ENCODE results near the gene KRTCAP2. TPM values are rescaled to one million over a fixed set of nuclear protein-coding genes. Genes with fewer than 3 reads are reported as not detected.

KRTCAP2 gene
- polyA plus RNA-seq, 3 donors: 157 to 256 (median 247) TPM

DNA sequence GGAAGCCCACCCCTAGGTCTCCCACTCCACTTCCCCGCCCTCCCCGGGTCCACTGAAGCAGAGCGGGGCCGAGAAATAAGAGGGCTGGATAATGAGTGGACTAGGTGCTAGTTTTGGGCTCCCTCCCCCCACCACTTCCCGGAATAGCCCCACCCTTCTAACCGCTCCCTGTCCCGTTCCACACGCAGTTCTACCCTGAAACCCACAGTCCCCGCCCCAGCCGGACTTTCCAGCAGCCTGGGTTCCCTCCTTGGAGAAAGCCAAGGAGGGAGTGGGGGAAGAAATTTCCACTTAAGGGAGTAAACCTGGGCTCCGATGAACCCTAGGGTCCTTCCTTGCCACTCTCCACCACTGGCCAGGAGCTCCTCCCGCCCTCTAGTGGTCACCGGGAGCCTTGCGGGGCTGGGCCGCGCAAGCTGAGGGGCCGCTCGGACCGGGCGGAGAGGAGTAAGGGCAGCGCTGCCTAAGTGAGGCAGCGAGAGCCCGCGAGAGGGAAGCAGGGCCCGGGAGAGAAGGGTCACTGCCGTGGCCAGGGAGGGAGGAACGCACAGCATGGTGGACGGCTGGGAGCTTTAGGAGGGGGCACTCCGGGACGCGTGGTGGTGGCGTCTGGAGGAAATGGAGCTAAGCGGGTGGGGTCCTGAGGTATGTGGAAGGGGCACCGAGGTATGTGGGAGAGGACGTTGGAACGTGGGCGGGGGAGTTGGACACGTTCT, 20.3 kb upstream of the KRTCAP2 start:
- Histone ChIP-seq H3K27me3 (ENCODE audit: control insufficient read depth in 2 of 2, insufficient read depth in 2 of 2, low read length in 2 of 2) (peaks cover 4 to 18% of the 10 kb centered on the region in 2 donors), H3K9me3 (replicated peaks in 1 of 2; ENCODE audit: control insufficient read depth in 1 of 2, insufficient read depth in 1 of 2, low read length in 2 of 2) (no peaks in the 10 kb centered on the region), H4K20me1 (ENCODE audit: insufficient read depth, low read length) (no peaks in the 10 kb centered on the region), H3K27ac (ENCODE audit: low read depth in 1 of 2, low read length in 2 of 2) (peak overlapping the region in 1 of 2 donors; percentile 2), H3K4me2 (replicated peaks; ENCODE audit: extremely low read depth, low read length, poor library complexity, severe bottlenecking) (peak overlapping the region; percentile 81), H3K4me3 (replicated peaks in 1 of 3; ENCODE audit: low read depth in 2 of 3, low read length in 3 of 3) (peak overlapping the region; percentile 26 to 72 (median 27)), H3K79me2 (ENCODE audit: insufficient read depth, low read length) (no peaks in the 10 kb centered on the region), H3K4me1 (ENCODE audit: control insufficient read depth in 1 of 2, insufficient read depth in 2 of 2, low read length in 2 of 2) (peaks cover 27 to 35% of the 10 kb centered on the region in 2 donors), H3K9ac (ENCODE audit: insufficient read depth, low read length, poor library complexity, severe bottlenecking) (peak overlapping the region; percentile 48), H2AFZ (ENCODE audit: insufficient read depth, low read depth, low read length, poor library complexity, severe bottlenecking) (peak overlapping the region; percentile 79), H3K36me3 (replicated peaks in 1 of 2; ENCODE audit: control insufficient read depth in 1 of 2, insufficient read depth in 2 of 2, low read length in 2 of 2) (no peaks in the 10 kb centered on the region)
- TF ChIP-seq, protein P1, sequence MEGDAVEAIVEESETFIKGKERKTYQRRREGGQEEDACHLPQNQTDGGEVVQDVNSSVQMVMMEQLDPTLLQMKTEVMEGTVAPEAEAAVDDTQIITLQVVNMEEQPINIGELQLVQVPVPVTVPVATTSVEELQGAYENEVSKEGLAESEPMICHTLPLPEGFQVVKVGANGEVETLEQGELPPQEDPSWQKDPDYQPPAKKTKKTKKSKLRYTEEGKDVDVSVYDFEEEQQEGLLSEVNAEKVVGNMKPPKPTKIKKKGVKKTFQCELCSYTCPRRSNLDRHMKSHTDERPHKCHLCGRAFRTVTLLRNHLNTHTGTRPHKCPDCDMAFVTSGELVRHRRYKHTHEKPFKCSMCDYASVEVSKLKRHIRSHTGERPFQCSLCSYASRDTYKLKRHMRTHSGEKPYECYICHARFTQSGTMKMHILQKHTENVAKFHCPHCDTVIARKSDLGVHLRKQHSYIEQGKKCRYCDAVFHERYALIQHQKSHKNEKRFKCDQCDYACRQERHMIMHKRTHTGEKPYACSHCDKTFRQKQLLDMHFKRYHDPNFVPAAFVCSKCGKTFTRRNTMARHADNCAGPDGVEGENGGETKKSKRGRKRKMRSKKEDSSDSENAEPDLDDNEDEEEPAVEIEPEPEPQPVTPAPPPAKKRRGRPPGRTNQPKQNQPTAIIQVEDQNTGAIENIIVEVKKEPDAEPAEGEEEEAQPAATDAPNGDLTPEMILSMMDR (IDR thresholded peaks at IDR 0.05): peak; percentile 98
- H3K4me1 Mint-ChIP-seq: peaks cover 27% of the 10 kb centered on the region
- peak overlapping the region; percentile 81 to 93 for H3K4me3 Mint-ChIP-seq
- under 1% methylated on average over 27 of the region's 38 CpGs for WGBS (ENCODE audit: insufficient coverage)
- intact Hi-C loops (cut with micrococcal nuclease): no loop called here
- H3K9me3 Mint-ChIP-seq: peaks cover 0 to 7% (median 3%) of the 10 kb centered on the region in 7 donors
- peaks cover 22 to 29% (median 23%) of the 10 kb centered on the region in 3 donors for H3K27me3 Mint-ChIP-seq (ENCODE audit: low read depth in 3 of 3)
- peaks cover 11 to 18% of the 10 kb centered on the region in 2 donors for H3K36me3 Mint-ChIP-seq
- DNase-seq: peak; percentile 75 to 82 (median 77)
- peak overlapping the region in 6 of 7 donors; percentile 56 to 90 (median 70) for H3K27ac Mint-ChIP-seq

DNA sequence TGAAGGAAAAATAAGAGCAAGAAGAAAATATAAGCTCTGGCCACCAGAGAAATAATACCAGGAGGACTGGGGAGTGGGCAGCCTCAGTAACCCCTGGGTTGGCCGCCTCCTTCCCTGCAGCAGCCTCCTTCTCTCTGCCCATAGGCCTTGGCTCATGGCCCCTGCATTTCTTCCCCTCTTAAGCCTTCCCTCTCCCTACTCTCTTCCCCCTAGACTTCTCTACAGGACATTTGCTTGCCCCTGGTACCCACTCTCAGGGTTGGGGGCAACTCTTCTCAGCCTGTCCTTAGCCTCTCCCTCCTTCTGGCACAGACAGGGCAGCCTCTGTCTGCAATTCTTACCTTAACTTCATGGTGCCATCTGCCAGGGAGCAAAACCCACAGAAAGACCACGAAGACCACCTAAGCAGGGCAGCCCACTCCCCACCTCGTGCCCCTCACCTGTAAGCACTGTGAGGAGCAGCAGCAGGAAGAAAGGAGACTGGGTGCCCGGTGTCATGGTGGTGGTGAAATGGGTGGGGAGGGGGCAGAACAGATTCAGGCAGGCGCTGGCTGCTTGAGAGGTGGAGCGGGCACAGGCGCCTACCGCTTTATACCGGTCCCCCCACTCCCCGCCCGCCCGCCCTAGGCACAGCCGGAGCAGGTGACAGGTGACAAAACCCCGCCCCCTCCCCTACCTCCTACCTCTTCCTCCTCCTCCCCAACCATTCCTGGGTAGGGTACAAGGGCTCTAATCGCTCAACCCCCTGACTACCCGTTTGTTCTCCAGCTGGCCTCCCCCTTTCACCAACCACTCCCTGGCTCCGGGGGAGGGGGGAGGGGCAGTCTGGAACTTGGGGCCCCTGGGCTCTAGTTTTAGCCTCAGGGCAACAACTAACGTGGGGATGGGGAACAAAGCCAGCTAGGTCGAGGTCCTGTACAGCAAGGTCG, 19.5 kb upstream of the KRTCAP2 start:
- Mint-ChIP-seq H3K27ac (peak overlapping the region in 3 of 7 donors; percentile 11 to 90 (median 87)), H3K36me3 (peaks cover 11 to 19% of the 10 kb centered on the region in 2 donors), H3K4me3 (peak overlapping the region; percentile 81 to 93), H3K27me3 (ENCODE audit: low read depth in 3 of 3) (peaks cover 23 to 30% (median 27%) of the 10 kb centered on the region in 3 donors), H3K4me1 (peaks cover 27% of the 10 kb centered on the region), H3K9me3 (peaks cover 0 to 7% (median 3%) of the 10 kb centered on the region in 7 donors)
- Histone ChIP-seq H3K9me3 (replicated peaks in 1 of 2; ENCODE audit: control insufficient read depth in 1 of 2, insufficient read depth in 1 of 2, low read length in 2 of 2) (no peaks in the 10 kb centered on the region), H3K4me1 (ENCODE audit: control insufficient read depth in 1 of 2, insufficient read depth in 2 of 2, low read length in 2 of 2) (peaks cover 27 to 35% of the 10 kb centered on the region in 2 donors), H3K9ac (ENCODE audit: insufficient read depth, low read length, poor library complexity, severe bottlenecking) (peak overlapping the region; percentile 48), H3K4me2 (replicated peaks; ENCODE audit: extremely low read depth, low read length, poor library complexity, severe bottlenecking) (peak overlapping the region; percentile 81), H4K20me1 (ENCODE audit: insufficient read depth, low read length) (no peaks in the 10 kb centered on the region), H3K4me3 (replicated peaks in 1 of 3; ENCODE audit: low read depth in 2 of 3, low read length in 3 of 3) (peak overlapping the region; percentile 26 to 72 (median 27)), H3K27ac (ENCODE audit: low read depth in 1 of 2, low read length in 2 of 2) (peak overlapping the region in 1 of 2 donors; percentile 2), H3K27me3 (ENCODE audit: control insufficient read depth in 2 of 2, insufficient read depth in 2 of 2, low read length in 2 of 2) (peaks cover 4 to 18% of the 10 kb centered on the region in 2 donors), H3K79me2 (ENCODE audit: insufficient read depth, low read length) (no peaks in the 10 kb centered on the region), H2AFZ (ENCODE audit: insufficient read depth, low read depth, low read length, poor library complexity, severe bottlenecking) (peak overlapping the region; percentile 79), H3K36me3 (replicated peaks in 1 of 2; ENCODE audit: control insufficient read depth in 1 of 2, insufficient read depth in 2 of 2, low read length in 2 of 2) (no peaks in the 10 kb centered on the region)
- TF ChIP-seq, protein P1 (IDR thresholded peaks at IDR 0.05): no peak
- DNase-seq: no peak
- WGBS (ENCODE audit: insufficient coverage): 80% methylated on average over 1 of the region's 20 CpGs
- intact Hi-C loops (cut with micrococcal nuclease): no loop called here

Data from CD14-positive monocyte (primary cell).